CD4-positive, alpha-beta T cell treated with Interleukin-10 for 1 hour (primary cell): ENCODE data around the gene ZNF749.
A peak's percentile ranks its signal among the peaks of the same experiment; 100 is the strongest.

ENCODE experiments used
- DNase-seq: peaks from one replicate; pipeline ENCODE4 v3.0.0-alpha.2; 2020

ZNF749 gene

GRCh38 chr19:57435062-57435978 lies at the start of gene ZNF749:
ZNF749 (plus strand) TSS chr19:57435325; CDS start chr19:57435579, 254 bp downstream.
- peak; percentile 99 for DNase-seq

GRCh38 chr19:57389194-57389729 lies 45.9 kb upstream of the ZNF749 start:
- DNase-seq: no peak

DNA sequence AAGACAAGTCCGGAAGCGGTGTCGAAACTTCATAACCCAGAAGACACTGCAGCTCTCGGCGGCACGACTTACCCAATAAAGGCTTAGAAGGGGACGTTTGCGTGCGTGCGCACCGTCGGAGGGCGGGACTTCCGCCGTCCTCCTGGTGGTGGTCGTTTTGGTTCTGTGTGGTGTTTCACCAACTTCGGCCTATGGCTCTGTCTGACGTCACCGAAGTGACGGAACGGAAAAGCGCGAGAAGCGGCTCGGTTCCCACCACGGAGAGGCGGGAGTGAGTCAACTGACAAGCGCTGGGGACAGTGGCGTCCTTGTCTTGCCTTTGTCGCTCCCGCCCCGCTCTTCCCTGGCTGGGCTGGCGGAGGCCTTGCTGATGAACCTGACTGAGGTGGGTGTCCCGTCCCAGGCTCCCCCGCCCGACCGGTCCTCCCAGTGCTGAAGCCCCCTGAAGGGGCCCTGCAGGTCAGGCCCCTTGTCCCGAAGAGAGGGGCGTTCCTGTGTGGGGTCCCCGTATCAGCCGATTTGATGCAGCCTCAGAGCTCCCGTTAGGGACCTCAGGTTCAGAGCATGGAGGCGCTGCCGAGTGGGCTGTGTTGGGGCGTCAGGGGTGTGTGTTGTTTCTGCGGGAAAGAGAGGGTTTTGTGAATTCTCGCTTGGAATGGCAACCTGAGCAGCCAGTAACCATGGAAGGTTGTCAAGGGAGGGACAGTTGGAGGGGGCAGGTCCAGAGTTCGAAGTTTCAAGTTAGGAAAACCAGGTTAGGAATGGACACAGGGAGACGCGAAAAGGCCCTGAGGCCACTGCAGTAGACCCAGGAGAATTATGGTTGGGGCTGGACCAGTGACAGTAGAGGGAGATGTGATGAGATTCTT lies 45.2 kb upstream of the ZNF749 start, which contains the start of gene ZNF548:
Gene ZNF548 (plus strand): TSS at position 125 of the 869 bp plus-strand sequence. CDS start 246 bp downstream, at position 371.
- DNase-seq: peak; percentile 98

DNA sequence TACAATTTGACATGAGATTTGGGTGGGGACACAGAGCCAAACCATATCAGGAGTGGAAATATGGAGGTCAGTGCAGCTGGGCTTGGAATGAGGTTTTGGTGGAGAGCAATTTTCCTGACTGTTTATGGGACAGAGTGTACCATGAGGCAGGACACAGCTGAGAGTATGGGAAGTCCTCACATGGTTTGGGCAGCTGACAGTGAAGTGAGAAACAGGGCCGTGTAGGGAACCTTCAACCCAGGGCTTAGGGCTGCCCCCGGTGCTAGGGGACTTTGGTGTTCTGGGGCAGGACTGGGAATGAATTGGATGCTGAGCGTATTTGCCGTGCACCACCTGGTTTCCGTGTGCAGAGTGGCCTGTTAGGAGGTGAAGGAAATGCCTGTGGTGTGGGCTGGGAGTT lies 39.4 kb upstream of the ZNF749 start:
- DNase-seq: no peak

GRCh38 chr19:57398868-57399267 lies 36.3 kb upstream of the ZNF749 start:
- DNase-seq: no peak

GRCh38 chr19:57403737-57404563 lies 31.2 kb upstream of the ZNF749 start:
- no peak for DNase-seq

- DNase-seq: peak; percentile 80
These were observed 28.5 kb upstream of the ZNF749 start for GRCh38 chr19:57406516-57407123.

DNA sequence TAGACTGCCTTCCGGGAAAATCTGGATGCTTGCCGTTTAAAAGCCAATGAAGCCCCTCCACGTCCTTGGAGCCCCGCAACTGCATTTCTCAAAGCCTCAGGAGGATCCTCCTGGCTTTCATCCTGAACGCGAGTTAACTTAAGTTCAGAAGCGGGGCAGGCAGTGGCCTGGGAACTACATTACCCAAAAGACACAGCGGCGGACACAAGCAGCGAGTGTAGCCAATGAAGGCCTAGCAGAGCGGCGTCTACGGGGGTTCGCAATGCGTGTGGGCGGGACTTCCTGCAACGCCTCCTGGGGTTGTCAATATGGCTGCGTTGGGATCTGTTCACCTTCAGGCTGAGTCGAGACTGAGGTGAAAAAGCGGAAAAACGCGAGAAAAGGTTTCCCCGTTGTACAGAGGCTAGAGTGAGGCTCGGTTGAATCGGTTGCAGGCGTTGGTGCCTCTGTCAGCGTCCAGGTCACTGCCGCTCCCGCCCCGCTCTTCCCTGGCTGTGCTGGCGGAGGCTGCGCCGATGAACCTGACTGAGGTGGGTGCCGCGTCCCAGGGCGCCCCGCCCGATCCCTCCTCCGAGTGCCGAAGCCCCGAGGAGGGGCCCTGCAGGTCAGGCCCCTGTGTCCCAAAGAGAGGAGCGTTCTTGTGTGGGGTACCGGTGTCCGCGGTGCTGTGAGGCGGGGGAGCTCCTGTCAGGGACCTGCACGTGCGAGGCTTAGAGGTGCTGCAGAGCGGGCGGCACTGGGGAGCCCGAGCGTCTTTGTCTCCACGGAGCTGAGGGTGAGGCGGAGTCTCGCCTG lies 24.1 kb upstream of the ZNF749 start, which contains the start of gene ZNF17:
Gene ZNF17 (plus strand): TSS at position 285 of the 795 bp plus-strand sequence. CDS start 2,455 bp downstream, outside the sequence.
- DNase-seq: peak; percentile 93

DNA sequence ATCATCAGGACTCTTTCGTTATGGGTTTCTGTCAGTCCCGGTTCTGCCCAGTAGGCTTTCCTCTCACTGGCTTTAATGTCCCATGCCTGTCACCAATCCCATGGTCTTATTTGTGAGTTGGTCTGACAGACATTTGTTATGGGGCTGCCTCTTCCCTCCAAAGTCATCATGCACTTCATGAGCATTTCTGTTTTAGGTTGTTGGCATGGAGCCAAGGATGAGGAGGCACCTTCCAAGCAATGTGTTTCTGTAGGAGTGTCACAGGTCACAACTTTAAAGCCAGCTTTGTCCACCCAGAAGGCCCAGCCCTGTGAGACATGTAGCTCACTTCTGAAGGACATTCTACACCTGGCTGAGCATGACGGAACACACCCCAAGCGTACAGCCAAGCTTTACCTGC lies 15.7 kb upstream of the ZNF749 start:
- DNase-seq: no peak

- no peak for DNase-seq
These were observed 14.1 kb upstream of the ZNF749 start for GRCh38 chr19:57421037-57421436.

DNA sequence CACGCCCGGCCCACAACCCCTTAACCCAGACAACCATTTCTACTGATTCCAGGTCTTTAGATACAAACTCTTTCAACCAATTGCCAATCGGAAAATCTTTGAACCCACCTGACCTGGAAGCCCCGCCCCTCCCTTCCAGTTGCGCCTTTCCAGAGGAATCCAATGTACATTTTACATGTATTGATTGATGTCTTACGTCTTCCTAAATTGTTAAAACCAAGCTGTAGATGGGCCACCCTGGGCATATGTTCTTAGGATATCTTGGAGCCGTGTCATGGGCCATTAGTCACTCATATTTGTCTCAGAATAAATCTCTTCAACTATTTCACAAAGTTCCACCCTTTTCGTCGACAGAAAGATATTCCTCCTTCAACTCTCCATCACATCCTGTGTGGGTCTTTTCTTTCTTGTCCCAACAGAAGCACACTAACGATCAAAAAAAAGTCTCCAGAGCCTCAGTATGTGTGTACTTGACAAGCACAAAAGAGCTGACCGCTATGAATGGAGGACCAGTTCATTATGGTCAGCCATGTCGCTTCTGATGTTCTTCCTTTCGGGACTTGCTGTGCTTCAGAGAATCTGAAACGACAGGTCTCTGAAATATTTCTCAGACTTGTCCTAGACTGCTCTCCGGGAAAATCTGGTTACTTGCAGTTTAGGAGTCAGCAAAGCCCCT lies 601 bp upstream of the ZNF749 start:
- no peak for DNase-seq

- DNase-seq: no peak
These were observed 1.3 kb downstream of the ZNF749 start for GRCh38 chr19:57436417-57436816.

GRCh38 chr19:57437931-57438330 lies 2.8 kb downstream of the ZNF749 start:
- no peak for DNase-seq

DNA sequence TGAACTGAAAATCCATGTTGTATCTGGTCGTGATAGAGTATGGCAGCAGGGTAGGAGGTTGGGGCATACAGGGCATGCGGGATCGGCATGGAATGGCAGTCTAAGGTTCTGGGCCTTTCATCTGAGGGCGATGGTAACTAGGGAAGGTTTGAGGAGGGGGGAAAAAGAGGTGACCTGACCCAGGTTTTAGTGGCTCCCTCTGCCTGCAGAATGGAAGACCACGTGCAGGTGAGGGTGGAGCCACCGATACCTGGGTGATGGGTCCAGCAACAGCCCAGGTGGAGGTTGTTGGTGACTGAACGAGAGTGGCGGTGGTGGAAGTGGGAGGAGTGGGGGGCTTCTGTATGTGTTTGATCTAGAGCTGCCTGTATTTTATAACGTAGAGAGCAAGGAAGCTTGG lies 3.8 kb downstream of the ZNF749 start:
- no peak for DNase-seq

DNA sequence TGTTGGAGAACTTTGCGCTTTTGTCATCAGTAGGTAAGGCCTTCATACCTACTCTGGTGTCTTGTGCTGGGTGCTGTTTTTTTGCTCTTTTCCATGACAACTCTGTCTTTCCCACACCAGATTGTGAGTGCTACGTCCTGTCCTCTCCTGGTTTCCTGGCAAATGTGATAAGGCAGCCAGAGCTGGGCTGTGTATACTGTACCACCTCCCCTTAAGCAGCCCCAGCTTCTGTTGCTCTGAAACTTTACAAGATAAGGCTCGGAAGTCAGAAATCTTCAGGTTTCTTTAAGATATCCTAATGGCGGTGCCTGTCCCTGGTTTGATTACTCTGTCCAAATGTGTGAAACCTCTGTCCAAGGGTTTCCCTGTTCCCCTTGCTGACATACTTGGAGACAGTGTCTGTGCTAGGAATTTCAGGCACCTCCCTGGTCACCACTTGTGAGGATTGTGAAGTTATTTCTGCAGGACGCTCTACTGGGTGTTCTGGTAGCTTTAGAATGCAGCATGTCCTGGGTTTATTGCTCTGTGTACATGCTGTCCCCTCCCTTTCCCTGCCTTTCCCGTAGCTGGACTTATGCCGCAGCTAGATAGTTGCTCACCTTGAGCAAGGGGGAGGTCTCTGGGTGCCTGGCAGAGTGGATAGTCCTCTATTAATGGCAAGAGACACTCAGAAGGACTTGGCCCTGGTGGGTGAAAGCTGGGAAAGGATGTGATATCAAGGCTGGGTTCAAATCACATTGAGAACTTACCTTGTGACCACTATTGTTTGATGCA lies 7.0 kb downstream of the ZNF749 start:
- DNase-seq: no peak

- DNase-seq: no peak
These were observed 8.1 kb downstream of the ZNF749 start for GRCh38 chr19:57443121-57443696.

GRCh38 chr19:57452307-57452706 lies 17.2 kb downstream of the ZNF749 start:
- DNase-seq: no peak

GRCh38 chr19:57465680-57466381 lies 30.7 kb downstream of the ZNF749 start:
- DNase-seq: peak; percentile 60
